Measurements from ENCODE around the gene ZDHHC14.

The ZDHHC14 gene

GRCh38 chr6:157634546-157634945, 253.6 kb downstream of the ZDHHC14 start:
- DNase-seq: no peak

GRCh38 chr6:157635388-157636244, 254.6 kb downstream of the ZDHHC14 start:
- DNase-seq: no peak

- no peak for DNase-seq
These were observed 256.5 kb downstream of the ZDHHC14 start for GRCh38 chr6:157637516-157637915.

- DNase-seq: no peak
These were observed 257.1 kb downstream of the ZDHHC14 start for GRCh38 chr6:157637941-157638662.

- no peak for DNase-seq
These were observed 257.8 kb downstream of the ZDHHC14 start for GRCh38 chr6:157638779-157639178.

GRCh38 chr6:157640746-157641451, 259.9 kb downstream of the ZDHHC14 start:
- no peak for DNase-seq

GRCh38 chr6:157641837-157642236, 260.8 kb downstream of the ZDHHC14 start:
- DNase-seq: no peak

- DNase-seq: no peak
These were observed 261.7 kb downstream of the ZDHHC14 start for GRCh38 chr6:157642736-157643135.

GRCh38 chr6:157644043-157644810, 263.2 kb downstream of the ZDHHC14 start:
- no peak for DNase-seq

GRCh38 chr6:157645201-157645795, 264.3 kb downstream of the ZDHHC14 start:
- no peak for DNase-seq

- no peak for DNase-seq
These were observed 265.0 kb downstream of the ZDHHC14 start for GRCh38 chr6:157646012-157646411.

- no peak for DNase-seq
These were observed 266.4 kb downstream of the ZDHHC14 start for GRCh38 chr6:157647261-157647915.

GRCh38 chr6:157648561-157648960, 267.6 kb downstream of the ZDHHC14 start:
- DNase-seq: no peak

GRCh38 chr6:157649311-157650260, 268.6 kb downstream of the ZDHHC14 start:
- DNase-seq: no peak

GRCh38 chr6:157650261-157650640, 269.3 kb downstream of the ZDHHC14 start:
- no peak for DNase-seq

GRCh38 chr6:157650801-157651200, 269.8 kb downstream of the ZDHHC14 start:
- no peak for DNase-seq

- no peak for DNase-seq
These were observed 270.9 kb downstream of the ZDHHC14 start for GRCh38 chr6:157651731-157652490.

GRCh38 chr6:157652601-157653363, 271.8 kb downstream of the ZDHHC14 start:
- no peak for DNase-seq

- DNase-seq: no peak
These were observed 272.5 kb downstream of the ZDHHC14 start for GRCh38 chr6:157653521-157653920.

All from CD4-positive, alpha-beta T cell treated with Interleukin-1 beta for 1 hour (primary cell).